SU-DHL-6 (cell line): ENCODE results near the gene KLK1.

ENCODE experiments used
- EZH2phosphoT487 ChIP-seq: fragments of 200-600 bp; sonication (generic), shearing (Covaris generic); conservative IDR thresholded peaks from 2 replicates; pipeline ENCODE4 v1.6.1; 2018; ENCODE audit warnings: mild to moderate bottlenecking, antibody characterized with exemption, low read length, moderate library complexity, mixed read lengths
- TF ChIP-seq, protein P1 (sequence below): fragments of 200-600 bp; sonication (generic); IDR thresholded peaks from one replicate; pipeline ENCODE4 v1.5.1; 2017; ENCODE audit warnings: antibody characterized with exemption, mild to moderate bottlenecking, low read length, moderate library complexity; ENCODE audit not compliant: insufficient read depth, poor library complexity, severe bottlenecking

DNA sequence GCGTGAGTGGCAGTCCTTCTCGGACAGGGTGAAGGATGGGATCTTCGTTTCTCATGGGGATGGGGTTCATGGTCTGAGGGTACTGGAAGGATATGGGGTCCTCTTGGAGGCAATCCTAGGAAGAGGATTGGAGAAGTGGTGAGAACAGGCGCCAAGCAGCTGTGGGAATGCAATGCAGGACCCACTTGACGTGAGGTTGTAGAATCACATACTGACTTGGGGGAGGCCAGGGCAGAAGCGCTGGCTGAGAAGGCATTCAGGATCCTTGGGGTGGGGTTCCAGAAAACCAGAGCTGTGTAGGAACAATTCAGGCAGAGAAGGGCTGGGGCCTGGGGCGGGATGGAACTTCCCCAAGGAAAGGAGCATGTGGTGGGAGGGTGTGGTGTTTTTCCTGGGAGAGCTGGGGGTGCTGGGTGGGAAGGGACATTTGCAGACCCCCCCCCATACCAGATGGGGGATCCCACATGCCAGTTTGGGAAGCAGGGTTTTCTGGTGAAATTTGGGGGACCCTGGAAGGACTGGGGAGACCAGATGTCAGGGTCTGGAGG lies 852 bp downstream of the KLK1 start:
- TF ChIP-seq, protein P1, sequence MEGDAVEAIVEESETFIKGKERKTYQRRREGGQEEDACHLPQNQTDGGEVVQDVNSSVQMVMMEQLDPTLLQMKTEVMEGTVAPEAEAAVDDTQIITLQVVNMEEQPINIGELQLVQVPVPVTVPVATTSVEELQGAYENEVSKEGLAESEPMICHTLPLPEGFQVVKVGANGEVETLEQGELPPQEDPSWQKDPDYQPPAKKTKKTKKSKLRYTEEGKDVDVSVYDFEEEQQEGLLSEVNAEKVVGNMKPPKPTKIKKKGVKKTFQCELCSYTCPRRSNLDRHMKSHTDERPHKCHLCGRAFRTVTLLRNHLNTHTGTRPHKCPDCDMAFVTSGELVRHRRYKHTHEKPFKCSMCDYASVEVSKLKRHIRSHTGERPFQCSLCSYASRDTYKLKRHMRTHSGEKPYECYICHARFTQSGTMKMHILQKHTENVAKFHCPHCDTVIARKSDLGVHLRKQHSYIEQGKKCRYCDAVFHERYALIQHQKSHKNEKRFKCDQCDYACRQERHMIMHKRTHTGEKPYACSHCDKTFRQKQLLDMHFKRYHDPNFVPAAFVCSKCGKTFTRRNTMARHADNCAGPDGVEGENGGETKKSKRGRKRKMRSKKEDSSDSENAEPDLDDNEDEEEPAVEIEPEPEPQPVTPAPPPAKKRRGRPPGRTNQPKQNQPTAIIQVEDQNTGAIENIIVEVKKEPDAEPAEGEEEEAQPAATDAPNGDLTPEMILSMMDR = no peak
- no peak for TF ChIP-seq EZH2phosphoT487
